Measurements from ENCODE around the gene NOC3L.
"Not testable (repeated sequence)": the region's sequence is repeated elsewhere in the genome, so short reads cannot be mapped to it uniquely, and the experiment has no call there.

Gene NOC3L

GRCh38 chr10:94385733-94386132, 23.0 kb upstream of the NOC3L start:
- Mint-ChIP-seq H3K27ac (peak overlapping the region; percentile 5), H3K4me1 (ENCODE audit: low read depth) (peaks cover 32% of the 10 kb centered on the region)
- H3K36me3 Mint-ChIP-seq (ENCODE audit: low read depth); H3K27me3 Mint-ChIP-seq; H3K9me3 Mint-ChIP-seq; intact Hi-C loops (cut with micrococcal nuclease); H3K4me3 Mint-ChIP-seq: not testable (repeated sequence)

- intact Hi-C loops (cut with micrococcal nuclease) = no loop called here
- Mint-ChIP-seq H3K4me1 (ENCODE audit: low read depth) (peaks cover 38% of the 10 kb centered on the region), H3K9me3 (no peaks in the 10 kb centered on the region), H3K27me3 (peaks cover 4% of the 10 kb centered on the region), H3K36me3 (ENCODE audit: low read depth) (no peaks in the 10 kb centered on the region), H3K4me3 (no peak overlapping the region), H3K27ac (peak overlapping the region; percentile 34)
Observed at GRCh38 chr10:94383530-94383929, 20.8 kb upstream of the NOC3L start.

- Mint-ChIP-seq H3K4me3 (no peak overlapping the region), H3K36me3 (ENCODE audit: low read depth) (no peaks in the 10 kb centered on the region), H3K27me3 (peaks cover 12% of the 10 kb centered on the region), H3K9me3 (no peaks in the 10 kb centered on the region), H3K27ac (no peak overlapping the region), H3K4me1 (ENCODE audit: low read depth) (peaks cover 18% of the 10 kb centered on the region)
- intact Hi-C loops (cut with micrococcal nuclease) = no loop called here
Observed at GRCh38 chr10:94376865-94377264, 14.1 kb upstream of the NOC3L start.

- intact Hi-C loops (cut with micrococcal nuclease) = no loop called here
- Mint-ChIP-seq H3K27ac (no peak overlapping the region), H3K36me3 (ENCODE audit: low read depth) (no peaks in the 10 kb centered on the region), H3K4me1 (ENCODE audit: low read depth) (peaks cover 12% of the 10 kb centered on the region), H3K4me3 (no peak overlapping the region), H3K9me3 (no peaks in the 10 kb centered on the region), H3K27me3 (peaks cover 17% of the 10 kb centered on the region)
Observed at GRCh38 chr10:94375374-94375773, 12.6 kb upstream of the NOC3L start.

GRCh38 chr10:94370501-94370900, 7.8 kb upstream of the NOC3L start:
- Mint-ChIP-seq H3K36me3 (ENCODE audit: low read depth) (no peaks in the 10 kb centered on the region), H3K4me1 (ENCODE audit: low read depth) (peaks cover 9% of the 10 kb centered on the region), H3K27me3 (peaks cover 26% of the 10 kb centered on the region), H3K4me3 (no peak overlapping the region), H3K27ac (no peak overlapping the region), H3K9me3 (no peaks in the 10 kb centered on the region)
- intact Hi-C loops (cut with micrococcal nuclease) = no loop called here

- H3K36me3 Mint-ChIP-seq (ENCODE audit: low read depth) = no peaks in the 10 kb centered on the region
- H3K4me3 Mint-ChIP-seq = no peak overlapping the region
- intact Hi-C loops (cut with micrococcal nuclease) = no loop called here
- no peaks in the 10 kb centered on the region for H3K9me3 Mint-ChIP-seq
- H3K4me1 Mint-ChIP-seq (ENCODE audit: low read depth) = no peaks in the 10 kb centered on the region
- H3K27ac Mint-ChIP-seq = no peak overlapping the region
- peaks cover 35% of the 10 kb centered on the region for H3K27me3 Mint-ChIP-seq
Observed at GRCh38 chr10:94366382-94366781, 3.6 kb upstream of the NOC3L start.

GRCh38 chr10:94364482-94364881, 1.7 kb upstream of the NOC3L start:
- Mint-ChIP-seq H3K27ac (no peak overlapping the region), H3K27me3 (peaks cover 31% of the 10 kb centered on the region), H3K4me1 (ENCODE audit: low read depth) (peaks cover 10% of the 10 kb centered on the region), H3K36me3 (ENCODE audit: low read depth) (peaks cover 12% of the 10 kb centered on the region), H3K4me3 (no peak overlapping the region), H3K9me3 (no peaks in the 10 kb centered on the region)
- intact Hi-C loops (cut with micrococcal nuclease) = loop anchor here (5.0 kb wide), 1 partner anchor 183 kb away; the partner anchor contains the start of gene HELLS

GRCh38 chr10:94363251-94363565, 469 bp upstream of the NOC3L start:
- Mint-ChIP-seq H3K9me3 (no peaks in the 10 kb centered on the region), H3K4me3 (peak overlapping the region; percentile 84), H3K36me3 (ENCODE audit: low read depth) (peaks cover 24% of the 10 kb centered on the region), H3K27me3 (peaks cover 28% of the 10 kb centered on the region), H3K27ac (peak overlapping the region; percentile 83), H3K4me1 (ENCODE audit: low read depth) (peaks cover 10% of the 10 kb centered on the region)
- intact Hi-C loops (cut with micrococcal nuclease) = loop anchor here (1.0 to 5.0 kb wide), 2 partner anchors 81 to 184 kb away; partner anchors contain the start of gene HELLS

GRCh38 chr10:94361171-94361794, 1.5 kb downstream of the NOC3L start:
- Mint-ChIP-seq H3K36me3 (ENCODE audit: low read depth) (peaks cover 41% of the 10 kb centered on the region), H3K9me3 (no peaks in the 10 kb centered on the region), H3K27ac (no peak overlapping the region), H3K4me3 (no peak overlapping the region), H3K4me1 (ENCODE audit: low read depth) (peaks cover 10% of the 10 kb centered on the region), H3K27me3 (peaks cover 19% of the 10 kb centered on the region)
- intact Hi-C loops (cut with micrococcal nuclease) = loop anchor here (5.0 kb wide), 1 partner anchor 186 kb away; the partner anchor contains the start of gene HELLS

- Mint-ChIP-seq H3K4me1 (ENCODE audit: low read depth) (peaks cover 10% of the 10 kb centered on the region), H3K27ac (no peak overlapping the region), H3K9me3 (no peaks in the 10 kb centered on the region), H3K27me3 (no peaks in the 10 kb centered on the region), H3K4me3 (no peak overlapping the region), H3K36me3 (ENCODE audit: low read depth) (peaks cover 49% of the 10 kb centered on the region)
- intact Hi-C loops (cut with micrococcal nuclease) = no loop called here
Observed at GRCh38 chr10:94358480-94358879, 4.3 kb downstream of the NOC3L start.

GRCh38 chr10:94357193-94357592, 5.5 kb downstream of the NOC3L start:
- no peaks in the 10 kb centered on the region for H3K9me3 Mint-ChIP-seq
- intact Hi-C loops (cut with micrococcal nuclease) = no loop called here
- H3K27ac Mint-ChIP-seq = no peak overlapping the region
- H3K27me3 Mint-ChIP-seq = no peaks in the 10 kb centered on the region
- H3K36me3 Mint-ChIP-seq (ENCODE audit: low read depth) = peaks cover 62% of the 10 kb centered on the region
- peaks cover 10% of the 10 kb centered on the region for H3K4me1 Mint-ChIP-seq (ENCODE audit: low read depth)
- H3K4me3 Mint-ChIP-seq = no peak overlapping the region

- Mint-ChIP-seq H3K27me3 (no peaks in the 10 kb centered on the region), H3K36me3 (ENCODE audit: low read depth) (peaks cover 75% of the 10 kb centered on the region)
- intact Hi-C loops (cut with micrococcal nuclease) = no loop called here
Observed at GRCh38 chr10:94355841-94356240, 6.9 kb downstream of the NOC3L start.

GRCh38 chr10:94353336-94353735, 9.4 kb downstream of the NOC3L start:
- Mint-ChIP-seq H3K27ac (no peak overlapping the region), H3K36me3 (ENCODE audit: low read depth) (peaks cover 63% of the 10 kb centered on the region), H3K4me1 (ENCODE audit: low read depth) (no peaks in the 10 kb centered on the region), H3K27me3 (no peaks in the 10 kb centered on the region), H3K4me3 (no peak overlapping the region), H3K9me3 (no peaks in the 10 kb centered on the region)
- intact Hi-C loops (cut with micrococcal nuclease) = no loop called here

More at GRCh38 chr10:94355841-94356240, 6.9 kb downstream of the NOC3L start:
- no peak overlapping the region for H3K27ac Mint-ChIP-seq
- H3K9me3 Mint-ChIP-seq = no peaks in the 10 kb centered on the region
- H3K4me1 Mint-ChIP-seq (ENCODE audit: low read depth) = peaks cover 10% of the 10 kb centered on the region
- H3K4me3 Mint-ChIP-seq = no peak overlapping the region

- no peaks in the 10 kb centered on the region for H3K4me1 Mint-ChIP-seq (ENCODE audit: low read depth)
- no peak overlapping the region for H3K4me3 Mint-ChIP-seq
- intact Hi-C loops (cut with micrococcal nuclease) = no loop called here
- H3K36me3 Mint-ChIP-seq (ENCODE audit: low read depth) = peaks cover 55% of the 10 kb centered on the region
- H3K27ac Mint-ChIP-seq = no peak overlapping the region
- no peaks in the 10 kb centered on the region for H3K27me3 Mint-ChIP-seq
- no peaks in the 10 kb centered on the region for H3K9me3 Mint-ChIP-seq
Observed at GRCh38 chr10:94351089-94351488, 11.7 kb downstream of the NOC3L start.

GRCh38 chr10:94350500-94350899, 12.2 kb downstream of the NOC3L start:
- H3K27me3 Mint-ChIP-seq; H3K4me3 Mint-ChIP-seq; intact Hi-C loops (cut with micrococcal nuclease); H3K4me1 Mint-ChIP-seq (ENCODE audit: low read depth); H3K9me3 Mint-ChIP-seq; H3K27ac Mint-ChIP-seq: not testable (repeated sequence)
- peaks cover 54% of the 10 kb centered on the region for H3K36me3 Mint-ChIP-seq (ENCODE audit: low read depth)
